ENCODE measurements around the gene FGR.

GRCh38 chr1:27576806-27577227 lies 58.2 kb downstream of the FGR start:
- TF ChIP-seq POLR2A (IDR thresholded peaks at IDR 0.05), result no peak
- no peak for TF ChIP-seq CTCF (IDR thresholded peaks at IDR 0.05)

Data from heart left ventricle (tissue), 13 donors.